Activated CD4-positive, alpha-beta T cell treated with anti-CD3 and anti-CD28 coated beads for 4 hours (primary cell): Measurements from ENCODE around the gene CMSS1.

Experiments used
- DNase-seq, 2 donors: peaks; one replicate each; pipeline ENCODE4 v3.0.0-alpha.2; 2020

CMSS1 gene

DNA sequence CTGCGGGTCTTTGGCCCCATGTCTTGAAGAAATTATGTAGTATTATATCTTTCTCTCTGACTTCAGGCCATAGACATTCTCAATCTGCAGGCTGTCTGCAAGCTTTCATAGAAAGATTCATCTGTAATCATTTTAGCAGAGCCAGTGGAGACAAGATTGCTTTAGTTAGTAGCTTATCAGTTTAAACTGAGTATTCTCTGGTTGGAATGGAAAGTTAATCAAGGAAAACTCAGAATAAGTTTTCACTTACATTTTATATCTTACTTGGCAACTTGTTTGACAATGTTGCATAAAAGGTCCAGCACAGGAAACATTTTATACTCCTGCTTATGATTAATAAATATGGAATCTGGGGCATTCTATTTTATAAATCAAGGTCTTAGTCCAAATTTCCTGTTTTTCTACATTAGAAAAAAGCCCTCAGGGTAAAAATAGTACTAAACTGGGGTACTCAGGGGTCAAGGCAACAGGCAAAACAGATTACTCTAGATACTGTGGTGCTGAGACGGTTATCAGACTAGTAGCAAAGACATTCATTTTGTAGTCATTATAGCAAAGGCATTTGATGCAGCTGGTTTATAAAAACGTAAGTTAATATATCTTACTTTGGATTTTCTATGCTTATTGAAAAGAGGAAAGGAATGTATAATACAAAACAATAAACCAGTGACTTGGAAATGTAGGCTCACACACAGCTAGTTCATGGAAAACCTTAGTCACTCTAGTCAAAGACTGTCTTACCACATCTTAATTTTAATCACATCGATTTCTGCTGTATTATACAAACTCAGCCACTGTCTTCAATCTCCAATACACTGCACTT is 341.9 kb downstream of the CMSS1 start:
- no peak for DNase-seq

DNA sequence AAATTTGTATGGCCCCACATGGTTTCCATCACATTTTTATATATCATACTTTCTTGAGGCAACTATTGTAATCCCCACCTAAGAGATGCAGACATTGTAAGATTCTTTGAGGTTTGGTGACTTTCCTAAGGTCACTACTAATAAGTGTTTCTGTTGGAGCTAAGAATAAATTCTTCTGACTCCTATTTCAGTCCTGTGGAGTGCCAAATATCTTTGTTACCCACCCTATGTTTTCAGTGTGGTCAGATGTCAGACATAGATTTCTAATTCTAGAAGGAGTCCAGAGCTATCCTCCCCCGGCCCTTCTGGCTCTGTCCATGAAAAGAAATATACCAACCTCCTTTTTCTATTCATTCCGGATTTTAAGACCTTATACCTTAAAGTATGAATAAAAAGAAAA is 342.9 kb downstream of the CMSS1 start:
- no peak for DNase-seq

DNA sequence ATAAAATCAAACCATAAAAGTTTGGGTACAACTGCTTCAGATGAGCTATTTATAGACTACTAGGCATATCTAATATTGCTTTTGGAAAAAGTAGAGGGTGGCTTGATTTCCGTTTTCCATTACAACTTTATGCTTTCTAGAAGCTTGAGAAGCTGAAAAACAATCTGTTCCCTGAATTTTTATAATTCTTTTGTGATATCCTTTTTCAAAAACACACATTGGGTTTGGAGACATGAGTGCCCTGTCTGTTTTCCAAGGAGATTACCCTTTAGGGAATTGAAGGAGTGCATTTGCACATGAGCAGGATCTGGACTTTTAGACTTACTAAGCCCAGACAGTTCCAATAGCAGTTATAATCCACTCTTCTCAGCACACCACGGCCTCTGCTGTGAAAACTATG is 346.1 kb downstream of the CMSS1 start:
- DNase-seq, result no peak

DNA sequence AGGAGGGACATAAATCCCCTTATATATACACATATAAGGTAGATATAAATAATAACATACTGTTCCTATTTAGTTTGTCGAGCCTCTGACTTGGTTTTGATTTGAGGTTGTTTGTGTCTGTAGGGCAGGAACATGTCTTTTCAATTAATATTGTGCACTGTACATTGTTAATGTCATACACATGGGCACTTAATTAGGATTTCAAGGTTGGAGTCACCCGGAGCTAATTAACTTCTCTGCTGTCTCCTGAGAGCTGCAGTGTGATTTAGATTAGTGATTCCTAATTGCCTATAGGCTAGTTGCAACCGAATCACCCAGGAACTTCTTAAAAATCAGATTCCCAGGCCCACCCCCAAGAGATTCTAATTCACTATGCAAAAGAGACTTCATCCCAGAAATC is 347.1 kb downstream of the CMSS1 start:
- DNase-seq, result no peak

DNA sequence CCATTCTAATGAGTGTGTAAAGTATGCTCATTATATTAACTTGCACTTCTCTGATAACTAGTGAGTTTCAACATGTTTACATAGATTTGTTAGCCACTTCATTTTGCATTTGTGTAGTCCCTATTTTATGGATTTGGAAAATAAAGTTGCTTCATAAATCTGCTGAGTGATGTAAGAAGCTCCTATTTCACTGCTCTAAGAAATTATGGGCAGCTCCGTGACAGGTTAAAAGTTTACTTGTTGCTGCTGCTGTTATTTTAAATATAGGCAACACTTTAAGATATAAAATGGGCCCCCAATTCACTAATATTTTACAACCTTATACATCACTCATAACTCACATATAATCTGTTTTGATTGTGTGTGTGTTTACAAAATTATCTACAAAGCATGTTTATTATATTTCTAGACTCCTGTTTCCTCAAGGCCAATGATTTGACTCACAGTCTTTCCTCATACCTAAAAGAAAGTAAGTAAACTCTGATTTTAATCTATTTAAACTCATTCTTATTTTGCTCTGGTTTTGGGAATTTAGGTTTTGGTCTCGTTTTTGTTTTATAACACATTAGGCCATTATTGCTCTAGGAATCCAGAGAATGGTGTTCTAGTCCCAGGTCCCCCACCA is 348.4 kb downstream of the CMSS1 start:
- no peak for DNase-seq

DNA sequence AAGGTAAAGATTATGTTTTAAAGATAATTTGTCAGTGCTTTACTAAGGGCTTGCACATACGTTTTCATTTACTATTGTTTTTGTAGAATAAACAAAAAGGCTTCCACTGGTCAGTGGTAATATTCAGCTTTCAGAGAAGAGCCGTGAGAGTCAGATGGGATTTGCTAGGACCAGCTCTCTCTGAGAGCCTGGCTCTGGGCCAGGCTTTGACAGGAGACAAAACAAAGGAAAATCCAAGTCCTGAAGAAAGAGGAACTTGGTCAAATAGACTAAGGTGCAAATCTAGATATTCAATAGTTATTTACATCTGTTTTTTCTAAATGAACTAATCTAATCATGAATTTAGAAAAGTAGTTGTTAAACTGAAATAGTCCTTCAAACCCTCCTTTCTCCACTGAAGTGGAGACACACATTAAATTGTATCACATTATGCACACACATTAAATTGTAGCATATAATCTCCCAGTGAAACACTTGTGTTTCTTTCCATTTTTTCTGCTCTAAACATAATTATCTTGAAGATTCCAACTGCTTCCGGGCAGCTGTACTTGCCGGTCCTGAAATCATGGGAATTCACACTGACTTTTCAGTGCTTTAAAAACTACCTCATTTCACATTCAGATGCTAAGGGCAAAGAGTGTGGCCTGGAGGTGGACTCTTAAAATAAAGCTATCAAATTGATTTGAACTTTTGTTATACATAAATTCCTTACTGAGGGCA is 351.7 kb downstream of the CMSS1 start:
- no peak for DNase-seq

DNA sequence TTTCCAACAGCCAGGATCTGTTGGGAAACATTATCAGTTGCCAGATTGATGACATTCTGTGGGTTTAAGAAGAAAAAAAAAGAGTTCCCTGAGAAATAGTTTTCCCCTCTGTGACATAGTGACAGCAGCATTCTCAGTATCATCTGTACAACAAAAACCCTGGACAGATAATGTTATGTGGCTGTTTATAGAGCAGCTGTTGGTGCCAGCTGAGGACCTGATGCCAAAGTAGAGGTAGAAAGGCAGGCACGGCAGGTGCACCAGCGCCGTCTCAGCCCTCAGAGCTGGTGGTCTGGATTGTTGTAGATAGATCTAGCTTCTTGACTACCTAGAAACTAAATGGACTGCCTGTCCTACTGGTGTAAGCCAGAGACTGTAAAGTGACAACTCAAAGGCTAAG is 352.8 kb downstream of the CMSS1 start:
- DNase-seq, result no peak

DNA sequence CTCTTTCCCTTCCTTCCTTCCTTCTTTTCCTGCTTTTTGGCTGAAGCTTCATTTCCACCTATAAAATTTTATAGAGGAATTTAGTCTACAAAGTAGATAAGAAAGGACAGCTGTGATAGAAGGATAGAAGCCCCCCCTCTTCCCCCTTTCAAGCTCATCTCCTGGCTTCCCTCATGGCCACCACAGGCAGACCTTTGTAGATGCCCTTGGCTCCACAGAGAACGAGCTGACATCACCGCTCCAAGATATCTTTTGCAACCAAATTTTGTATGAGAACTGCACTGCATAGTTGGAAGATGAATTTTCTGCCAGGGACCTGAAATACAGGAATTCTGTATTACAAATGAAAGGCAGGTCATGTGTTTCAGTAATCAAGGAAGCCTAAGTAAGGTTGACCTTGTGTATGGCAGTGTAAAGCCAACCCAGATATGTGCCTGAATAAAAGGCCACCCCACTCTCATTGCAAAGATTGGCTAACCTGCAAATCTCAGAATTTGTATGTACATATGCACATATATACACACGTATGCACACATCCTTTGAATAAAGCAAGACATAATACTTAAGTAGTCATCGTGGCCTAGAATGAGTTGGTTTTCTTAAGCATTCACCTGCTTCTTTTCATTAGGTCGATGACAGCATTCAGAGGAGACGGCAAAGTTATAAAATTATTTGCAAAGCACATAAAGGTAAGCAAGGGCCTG is 353.7 kb downstream of the CMSS1 start:
- no peak for DNase-seq

DNA sequence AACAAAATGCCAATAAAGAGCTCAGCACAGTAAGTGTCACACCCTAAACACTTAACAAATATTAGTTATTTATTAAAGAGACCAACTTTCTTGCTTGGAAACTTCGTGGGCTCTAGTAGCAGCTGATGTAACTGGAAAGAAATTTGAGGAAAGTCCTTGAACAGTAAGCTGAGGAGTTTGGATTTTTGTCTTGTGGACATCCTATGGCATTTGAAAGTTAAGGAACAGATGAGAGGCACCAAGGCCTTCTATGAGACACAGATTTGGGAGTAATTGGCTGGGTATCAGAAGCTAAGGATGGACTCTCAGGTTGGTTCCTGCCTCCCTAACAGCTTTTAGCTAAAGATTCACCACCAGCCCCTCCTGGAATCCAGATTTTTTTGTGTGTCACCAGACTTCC is 356.3 kb downstream of the CMSS1 start:
- no peak for DNase-seq

DNA sequence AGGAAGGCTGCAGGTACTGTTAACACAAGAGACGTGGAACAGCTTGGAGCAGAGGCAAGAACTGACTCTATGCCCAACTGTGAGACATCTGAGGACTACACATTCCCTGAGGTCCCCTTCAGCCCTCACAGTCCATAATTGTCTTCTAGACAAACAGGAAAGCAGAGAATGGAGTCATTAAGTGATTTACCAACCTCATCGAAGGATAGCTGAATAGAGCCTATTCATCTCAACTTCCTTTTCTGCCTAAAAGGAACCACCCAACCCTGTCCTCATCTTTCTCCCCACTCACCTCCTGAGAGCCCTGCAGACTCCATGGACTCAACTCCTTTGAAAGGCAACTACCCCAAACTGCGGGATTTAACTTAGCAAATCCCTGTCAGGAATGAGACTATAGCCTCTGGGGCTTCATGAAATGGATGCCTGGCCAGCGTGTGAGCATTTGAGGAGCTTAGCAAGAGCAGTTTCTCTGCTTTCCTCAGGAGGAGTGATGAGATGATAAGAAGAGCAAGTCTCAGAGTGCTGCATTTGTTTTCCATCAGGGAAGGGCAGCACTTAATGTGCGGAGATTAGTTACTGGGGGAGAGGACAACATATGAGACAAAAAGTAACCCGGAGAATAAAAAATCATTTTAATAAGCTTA is 358.1 kb downstream of the CMSS1 start:
- no peak for DNase-seq

DNA sequence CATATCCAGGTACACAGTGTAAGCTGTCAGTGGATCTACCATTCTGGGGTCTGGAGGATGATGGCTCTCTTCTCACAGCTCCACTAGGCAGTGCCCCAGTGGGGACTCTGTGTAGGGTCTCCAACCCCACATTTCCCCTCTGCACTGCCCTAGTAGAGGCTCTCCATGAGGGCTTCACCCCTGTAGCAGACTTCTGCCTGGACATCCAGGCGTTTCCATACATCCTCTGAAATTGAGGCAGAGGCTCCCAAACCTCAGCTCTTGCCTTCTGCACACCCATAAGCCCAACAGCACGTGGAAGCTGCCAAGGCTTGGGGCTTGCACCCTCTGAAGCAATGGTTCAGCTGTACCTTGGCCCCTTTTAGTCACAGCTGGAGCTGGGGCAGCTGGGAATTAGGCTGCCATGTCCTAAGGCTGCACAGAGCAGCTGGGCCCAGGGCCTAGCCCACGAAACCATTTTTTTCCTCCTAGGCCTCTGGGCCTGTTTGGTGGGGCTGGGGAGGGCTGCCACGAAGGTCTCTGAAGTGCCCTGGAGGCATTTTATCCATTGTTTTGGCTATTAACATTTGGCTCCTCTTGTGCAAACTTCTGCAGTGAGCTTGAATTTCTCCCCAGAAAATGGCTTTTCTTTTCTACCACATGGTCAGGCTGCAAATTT is 362.2 kb downstream of the CMSS1 start:
- DNase-seq, result no peak

DNA sequence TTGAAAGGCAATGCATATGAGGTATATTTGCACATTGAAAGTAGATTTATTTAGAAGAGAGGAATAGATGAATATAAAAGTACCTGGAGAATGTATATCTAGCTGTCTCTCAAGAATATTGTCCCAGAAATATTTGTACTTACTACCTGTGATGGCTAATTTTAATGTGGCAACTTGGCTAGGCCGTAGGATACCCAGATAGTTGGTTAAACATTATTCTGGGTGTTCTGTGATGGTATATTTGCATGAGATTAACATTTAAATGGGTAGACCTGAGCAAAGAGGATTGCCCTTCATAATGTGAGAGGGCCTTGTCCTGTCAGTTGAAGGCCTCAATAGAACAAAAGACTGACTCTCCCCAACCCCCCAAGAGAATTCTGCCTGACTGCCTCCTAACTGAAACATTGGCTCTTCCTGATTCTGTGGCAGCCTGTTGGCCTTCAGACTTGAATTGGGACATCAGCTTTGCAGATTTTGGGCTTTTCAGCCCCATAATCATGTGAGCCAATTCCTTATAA is 366.0 kb downstream of the CMSS1 start:
- DNase-seq, result no peak

DNA sequence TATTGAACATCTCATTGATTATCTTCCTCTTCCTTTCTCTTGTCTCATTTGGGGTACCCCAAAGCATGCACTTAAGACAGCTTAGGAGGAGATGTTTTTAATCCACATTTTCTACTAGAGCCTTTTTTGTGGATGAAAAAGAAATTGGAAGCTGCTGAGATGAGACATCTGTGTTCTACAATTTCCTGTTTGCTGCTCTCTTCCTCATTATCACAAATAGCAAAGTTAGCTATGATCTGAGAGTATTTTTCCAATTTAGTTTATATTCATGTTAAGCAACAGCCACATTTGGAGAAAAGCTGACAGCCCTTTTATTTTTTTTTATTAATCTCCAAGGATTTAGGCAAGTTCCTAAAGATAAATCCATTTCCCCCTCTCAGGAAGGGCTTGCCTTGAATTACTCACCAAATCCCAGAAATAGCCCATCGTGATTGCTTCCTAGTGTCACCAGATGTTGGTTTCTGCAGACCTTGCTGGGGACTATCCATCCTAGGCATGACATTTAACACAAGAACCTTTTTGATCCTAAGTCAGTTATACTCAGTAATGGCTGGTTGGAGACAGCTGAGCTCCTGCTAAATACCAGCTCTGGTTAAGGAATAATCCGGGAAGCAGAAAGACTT is 367.4 kb downstream of the CMSS1 start:
- DNase-seq, result no peak

DNA sequence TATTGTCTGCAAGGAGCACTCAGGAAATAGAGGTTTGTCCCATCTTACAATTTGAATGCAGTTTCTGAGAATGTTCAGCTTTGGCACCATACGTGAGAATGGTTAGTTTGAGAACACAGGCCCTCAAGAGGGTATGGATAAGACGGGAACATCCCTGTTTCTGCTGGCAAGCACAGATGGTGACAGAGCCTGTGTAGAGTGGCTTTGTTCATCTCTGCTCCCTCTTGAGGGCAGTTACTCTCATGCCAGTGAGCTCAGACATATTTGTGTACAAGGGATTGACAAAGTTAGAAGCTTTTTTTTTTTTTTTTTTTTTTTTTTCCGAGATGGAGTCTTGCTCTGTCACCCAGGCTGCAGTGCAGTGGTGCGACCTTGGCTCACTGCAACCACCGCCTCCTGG is 368.2 kb downstream of the CMSS1 start:
- no peak for DNase-seq

DNA sequence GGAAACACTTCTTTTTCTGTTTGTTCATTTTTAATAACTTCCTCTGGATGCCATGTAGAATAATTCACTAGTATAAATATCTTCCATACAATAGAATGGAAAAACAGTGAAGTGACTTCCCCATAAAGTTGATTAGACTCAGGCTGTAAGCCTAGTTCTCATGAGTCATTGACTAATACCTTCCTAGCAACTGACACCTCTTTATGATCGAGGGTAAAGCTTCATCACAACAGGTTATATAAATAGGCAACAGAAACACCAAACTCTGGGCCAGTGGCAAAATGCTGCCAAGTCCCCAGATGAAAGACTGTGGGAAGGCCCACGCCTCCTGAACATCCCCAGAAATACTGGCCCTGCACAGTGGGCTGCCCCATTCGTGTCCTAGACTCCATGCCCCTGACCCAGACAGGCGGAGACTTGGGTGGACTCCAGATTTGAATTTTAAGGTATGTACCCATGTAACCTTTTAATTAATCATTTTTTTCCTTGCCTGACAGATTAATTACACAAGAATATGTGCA is 371.8 kb downstream of the CMSS1 start:
- no peak for DNase-seq

DNA sequence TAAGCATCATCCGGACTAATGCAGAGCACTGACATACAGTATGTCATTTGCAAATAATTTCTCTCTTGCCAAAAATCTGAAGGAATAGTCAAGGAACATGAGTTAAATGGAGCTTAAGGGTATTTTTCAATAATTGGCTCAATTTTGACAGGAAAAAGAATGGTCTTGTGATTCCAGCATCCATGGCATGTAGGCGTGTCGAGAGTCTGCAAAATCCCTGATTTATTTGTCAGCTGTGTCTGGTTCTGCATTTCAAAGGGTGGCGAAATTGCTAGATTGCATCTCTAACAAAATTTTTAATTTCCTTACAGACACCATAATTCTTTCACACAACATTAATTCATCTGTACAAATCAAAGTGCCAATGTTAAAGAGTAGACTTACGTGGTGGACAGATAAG is 377.7 kb downstream of the CMSS1 start:
- no peak for DNase-seq

DNA sequence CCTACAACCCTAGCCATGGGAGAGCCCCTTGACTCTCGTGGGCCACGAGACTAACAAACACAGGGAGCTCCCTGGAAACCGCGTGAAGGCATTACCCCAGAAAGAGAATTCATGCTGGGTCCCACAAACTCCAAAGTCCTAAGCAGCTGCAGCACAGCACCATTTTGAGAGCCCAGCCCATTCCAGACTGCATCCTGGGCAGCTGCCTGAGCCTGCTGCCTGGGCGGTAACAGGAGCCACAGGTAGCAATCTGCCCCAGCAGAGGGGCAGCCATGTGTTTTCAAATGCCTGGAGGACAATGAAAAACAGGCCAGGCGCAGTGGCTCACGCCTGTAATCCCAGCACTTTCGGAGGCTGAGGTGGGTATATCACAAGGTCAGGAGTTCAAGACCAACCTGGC is 380.2 kb downstream of the CMSS1 start:
- DNase-seq, result no peak

DNA sequence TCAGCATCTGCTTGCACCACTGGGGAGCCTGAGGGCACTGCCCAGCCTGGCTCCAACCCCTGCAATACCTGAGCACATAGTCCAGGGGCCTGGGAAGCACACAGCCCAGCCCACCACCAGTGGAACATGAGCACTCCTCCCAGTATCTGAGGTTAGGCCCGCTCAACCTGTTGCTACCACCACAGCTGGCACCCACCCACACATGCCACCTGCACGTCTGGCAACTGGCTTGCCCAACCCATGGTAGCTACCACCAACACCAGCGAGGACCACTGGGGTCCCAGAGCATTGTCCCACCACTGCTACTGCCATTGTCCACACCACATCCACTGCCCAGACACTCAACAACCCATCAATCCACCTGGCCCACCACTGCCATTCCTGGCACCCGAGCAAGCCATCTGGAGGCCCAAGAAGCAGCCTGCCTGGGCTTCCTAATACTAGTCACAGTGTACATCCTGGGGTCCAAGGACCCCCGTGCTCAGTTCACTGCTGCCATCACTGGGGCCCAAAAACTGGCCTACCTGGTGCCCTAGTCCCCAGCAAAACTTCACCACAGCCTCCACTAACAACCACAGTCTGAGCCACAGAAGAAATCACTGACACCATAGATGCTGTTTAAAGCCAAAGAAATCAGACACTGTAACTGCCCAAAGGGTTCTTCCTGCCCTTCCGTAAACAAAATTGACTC is 381.1 kb downstream of the CMSS1 start:
- DNase-seq, result no peak

DNA sequence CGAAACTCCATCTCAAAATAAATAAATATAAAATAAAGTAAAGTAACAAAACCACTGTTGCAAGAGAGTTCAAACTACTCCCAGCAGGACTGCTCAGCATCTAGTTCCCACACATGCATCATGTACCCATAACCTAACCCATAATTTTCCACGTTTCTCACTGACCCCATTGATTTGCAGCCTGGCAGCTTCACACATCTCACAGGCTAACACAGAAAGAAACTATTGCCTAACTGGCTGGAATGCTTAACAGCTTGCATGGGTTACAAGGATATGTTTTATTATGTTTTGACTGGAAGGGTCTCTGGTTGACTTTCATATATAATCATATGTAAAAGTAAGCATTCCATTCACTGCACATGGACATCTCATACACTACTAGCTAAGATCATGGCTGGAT is 387.5 kb downstream of the CMSS1 start:
- DNase-seq, result no peak

DNA sequence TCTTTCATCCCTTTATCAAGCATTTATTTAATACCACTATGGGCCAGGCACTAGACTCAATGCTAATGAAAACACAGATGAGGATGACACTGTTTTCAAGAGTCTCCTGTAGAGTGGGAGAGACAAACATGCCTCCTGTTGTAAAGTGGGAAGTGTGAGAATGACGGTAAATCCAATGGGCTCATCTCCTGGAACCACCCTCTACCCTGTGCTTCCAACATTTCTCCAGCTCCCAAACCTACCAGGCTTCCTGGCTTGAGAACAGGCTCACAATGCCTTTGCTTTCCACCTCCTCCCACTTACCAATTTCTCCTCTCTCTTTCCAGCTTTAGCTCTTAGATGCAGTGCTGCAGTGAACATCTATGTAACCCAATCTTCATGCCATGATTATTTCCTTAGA is 389.0 kb downstream of the CMSS1 start:
- DNase-seq, result no peak

DNA sequence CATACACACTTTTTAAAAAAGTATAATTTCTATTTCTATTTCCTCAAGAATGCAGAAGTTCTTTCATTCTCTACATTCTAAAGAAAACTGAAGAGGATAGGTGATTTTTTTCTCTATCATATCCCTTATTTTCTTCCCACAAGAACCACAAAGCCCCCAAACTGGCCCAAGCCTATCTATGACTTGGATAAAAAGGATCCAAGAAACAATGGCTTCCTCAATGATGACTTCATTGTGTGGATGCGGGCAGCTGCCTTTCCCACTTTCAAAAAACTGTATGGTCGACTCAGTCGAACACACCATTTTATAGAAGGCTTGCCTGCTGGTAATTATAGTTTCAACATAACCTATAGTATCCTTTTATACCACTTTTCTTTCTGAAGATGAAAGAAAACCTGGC is 390.2 kb downstream of the CMSS1 start:
- DNase-seq, result no peak
